Measurements from ENCODE around the gene RGS3.

DNA sequence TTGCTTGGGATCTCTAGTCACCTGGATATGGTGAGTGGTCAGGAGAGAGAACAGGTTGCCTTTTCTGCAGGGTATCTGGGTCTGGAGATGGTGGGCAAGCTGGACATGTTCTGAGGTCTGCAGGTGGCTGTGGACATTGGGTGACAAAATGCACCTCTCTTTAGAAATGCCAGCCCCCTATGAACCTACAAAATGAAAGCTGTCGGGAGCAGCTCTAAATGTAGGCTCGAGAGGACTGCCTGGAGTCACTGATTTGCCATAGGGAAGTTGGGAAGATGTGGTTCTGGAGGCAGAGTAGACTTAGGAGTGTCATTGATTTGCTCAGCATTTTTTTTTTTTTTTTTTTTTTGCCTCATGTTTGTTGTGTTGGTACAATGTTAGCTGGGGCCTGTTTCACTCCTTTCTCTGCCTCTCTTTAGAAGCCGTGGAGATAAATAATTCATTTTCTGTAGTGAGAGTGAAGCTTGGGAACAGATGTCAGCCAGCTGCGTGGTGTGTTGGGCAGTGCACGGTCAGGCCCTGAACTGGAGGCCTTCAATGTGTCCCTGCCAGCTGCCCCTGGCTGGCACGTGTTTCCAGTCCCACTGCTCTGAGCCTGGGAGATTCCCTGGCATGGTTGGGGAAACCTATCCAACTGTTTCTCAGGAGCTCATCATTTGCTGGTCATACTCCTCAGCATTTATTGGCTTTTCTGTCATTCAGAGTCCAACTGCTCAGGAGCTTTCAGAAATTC is 5.4 kb downstream of the RGS3 start:
- TF ChIP-seq, protein P1, sequence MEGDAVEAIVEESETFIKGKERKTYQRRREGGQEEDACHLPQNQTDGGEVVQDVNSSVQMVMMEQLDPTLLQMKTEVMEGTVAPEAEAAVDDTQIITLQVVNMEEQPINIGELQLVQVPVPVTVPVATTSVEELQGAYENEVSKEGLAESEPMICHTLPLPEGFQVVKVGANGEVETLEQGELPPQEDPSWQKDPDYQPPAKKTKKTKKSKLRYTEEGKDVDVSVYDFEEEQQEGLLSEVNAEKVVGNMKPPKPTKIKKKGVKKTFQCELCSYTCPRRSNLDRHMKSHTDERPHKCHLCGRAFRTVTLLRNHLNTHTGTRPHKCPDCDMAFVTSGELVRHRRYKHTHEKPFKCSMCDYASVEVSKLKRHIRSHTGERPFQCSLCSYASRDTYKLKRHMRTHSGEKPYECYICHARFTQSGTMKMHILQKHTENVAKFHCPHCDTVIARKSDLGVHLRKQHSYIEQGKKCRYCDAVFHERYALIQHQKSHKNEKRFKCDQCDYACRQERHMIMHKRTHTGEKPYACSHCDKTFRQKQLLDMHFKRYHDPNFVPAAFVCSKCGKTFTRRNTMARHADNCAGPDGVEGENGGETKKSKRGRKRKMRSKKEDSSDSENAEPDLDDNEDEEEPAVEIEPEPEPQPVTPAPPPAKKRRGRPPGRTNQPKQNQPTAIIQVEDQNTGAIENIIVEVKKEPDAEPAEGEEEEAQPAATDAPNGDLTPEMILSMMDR (conservative IDR thresholded peaks at IDR 0.05; ENCODE audit: low read length) = no peak
- TF ChIP-seq EZH2phosphoT487 (IDR thresholded peaks at IDR 0.05; ENCODE audit: borderline replicate concordance, low read depth, low read length) = no peak
